Measurements from ENCODE around the gene BRCA1. TPM values are rescaled to one million over a fixed set of nuclear protein-coding genes. Genes with fewer than 3 reads are reported as not detected.

The BRCA1 gene
- total RNA-seq, 3 donors from 2014 or later = 8.8 to 17.4 (median 10.3) TPM

DNA sequence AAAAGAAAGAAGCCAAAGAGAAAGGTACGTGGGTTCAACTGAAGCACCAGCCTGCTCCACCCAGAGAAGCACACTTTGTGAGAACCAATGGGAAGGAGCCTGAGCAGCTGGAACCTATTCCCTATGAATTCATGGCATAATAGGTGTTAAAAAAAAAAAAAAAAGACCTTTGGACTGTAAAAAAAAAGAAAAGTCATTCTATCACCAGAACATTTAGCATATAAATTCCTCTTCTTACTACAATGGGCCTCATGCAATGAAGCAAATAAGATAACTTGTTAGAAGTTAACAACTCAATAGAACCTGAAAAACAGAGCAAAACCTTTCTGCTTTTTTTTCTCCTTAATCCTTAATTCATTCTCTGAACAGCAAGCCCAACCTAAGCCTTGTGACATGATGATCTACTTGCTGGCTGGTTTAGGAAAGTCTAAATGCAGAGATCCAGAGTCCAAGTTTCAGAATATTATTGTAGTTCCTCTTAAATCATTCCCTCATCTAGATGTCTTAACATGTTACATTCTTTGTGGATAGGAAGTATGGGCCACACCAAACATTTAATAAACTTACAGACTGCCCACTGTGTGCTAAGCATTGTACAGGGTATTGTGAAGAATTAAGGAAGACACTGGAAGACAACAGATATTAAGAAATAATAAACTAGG, 45.4 kb downstream of the BRCA1 start:
- ATAC-seq (peak; percentile 76), DNase-seq (peak in 1 of 3 donors; percentile 46)
- Histone ChIP-seq H3K4me3 (no peak overlapping the region), H3K4me1 (ENCODE audit: low read depth) (peaks cover 3% of the 10 kb centered on the region), H3K9me3 (no peaks in the 10 kb centered on the region), H3K36me3 (ENCODE audit: low read depth) (no peaks in the 10 kb centered on the region)
- intact Hi-C loops (cut with DNase I, micrococcal nuclease) = no loop called here
- TF ChIP-seq, protein P1, sequence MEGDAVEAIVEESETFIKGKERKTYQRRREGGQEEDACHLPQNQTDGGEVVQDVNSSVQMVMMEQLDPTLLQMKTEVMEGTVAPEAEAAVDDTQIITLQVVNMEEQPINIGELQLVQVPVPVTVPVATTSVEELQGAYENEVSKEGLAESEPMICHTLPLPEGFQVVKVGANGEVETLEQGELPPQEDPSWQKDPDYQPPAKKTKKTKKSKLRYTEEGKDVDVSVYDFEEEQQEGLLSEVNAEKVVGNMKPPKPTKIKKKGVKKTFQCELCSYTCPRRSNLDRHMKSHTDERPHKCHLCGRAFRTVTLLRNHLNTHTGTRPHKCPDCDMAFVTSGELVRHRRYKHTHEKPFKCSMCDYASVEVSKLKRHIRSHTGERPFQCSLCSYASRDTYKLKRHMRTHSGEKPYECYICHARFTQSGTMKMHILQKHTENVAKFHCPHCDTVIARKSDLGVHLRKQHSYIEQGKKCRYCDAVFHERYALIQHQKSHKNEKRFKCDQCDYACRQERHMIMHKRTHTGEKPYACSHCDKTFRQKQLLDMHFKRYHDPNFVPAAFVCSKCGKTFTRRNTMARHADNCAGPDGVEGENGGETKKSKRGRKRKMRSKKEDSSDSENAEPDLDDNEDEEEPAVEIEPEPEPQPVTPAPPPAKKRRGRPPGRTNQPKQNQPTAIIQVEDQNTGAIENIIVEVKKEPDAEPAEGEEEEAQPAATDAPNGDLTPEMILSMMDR (IDR thresholded peaks at IDR 0.05) = no peak

DNA sequence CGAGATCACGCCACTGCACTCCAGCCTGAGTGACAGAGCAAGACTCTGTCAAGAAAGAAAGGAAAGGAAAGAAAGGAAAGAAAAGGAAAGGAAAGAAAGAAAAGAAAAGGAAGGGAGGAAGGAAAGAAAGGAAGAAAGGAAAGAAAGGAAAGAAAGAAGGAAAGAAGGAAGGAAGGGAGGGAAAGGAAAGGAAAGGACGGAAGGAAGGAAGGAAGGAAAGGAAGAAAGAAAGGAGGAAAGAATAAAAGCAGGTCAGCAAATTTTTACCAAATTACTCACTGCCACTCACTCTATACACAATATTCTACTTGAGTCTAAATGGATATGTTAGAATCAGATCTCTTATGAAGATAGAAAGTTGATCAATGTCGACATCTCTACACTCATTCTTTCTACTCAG, 50.3 kb downstream of the BRCA1 start:
- H3K36me3 ChIP-seq (ENCODE audit: low read depth) = no peaks in the 10 kb centered on the region
- no peak for DNase-seq

GRCh38 chr17:43070872-43071271, 54.3 kb downstream of the BRCA1 start:
- TF ChIP-seq, protein P1 (IDR thresholded peaks at IDR 0.05) = no peak
- no peak for ATAC-seq
- Histone ChIP-seq H3K4me3 (no peak overlapping the region), H3K4me1 (ENCODE audit: low read depth) (no peaks in the 10 kb centered on the region), H3K36me3 (ENCODE audit: low read depth) (no peaks in the 10 kb centered on the region), H3K9me3 (no peaks in the 10 kb centered on the region)
- no peak for DNase-seq
- intact Hi-C loops (cut with DNase I, micrococcal nuclease) = no loop called here

More for the DNA sequence above, 50.3 kb downstream of the BRCA1 start:
- peaks cover 3% of the 10 kb centered on the region for H3K4me1 ChIP-seq (ENCODE audit: low read depth)
- H3K4me3 ChIP-seq = no peak overlapping the region
- no peak for ATAC-seq
- intact Hi-C loops (cut with DNase I, micrococcal nuclease) = no loop called here
- no peaks in the 10 kb centered on the region for H3K9me3 ChIP-seq
- TF ChIP-seq, protein P1 (IDR thresholded peaks at IDR 0.05) = no peak

GRCh38 chr17:43070257-43070656, 54.9 kb downstream of the BRCA1 start:
- intact Hi-C loops (cut with DNase I, micrococcal nuclease) = no loop called here
- Histone ChIP-seq H3K4me1 (ENCODE audit: low read depth) (no peaks in the 10 kb centered on the region), H3K4me3 (no peak overlapping the region), H3K36me3 (ENCODE audit: low read depth) (no peaks in the 10 kb centered on the region), H3K9me3 (no peaks in the 10 kb centered on the region)
- TF ChIP-seq, protein P1 (IDR thresholded peaks at IDR 0.05) = no peak
- no peak for DNase-seq
- ATAC-seq = no peak

DNA sequence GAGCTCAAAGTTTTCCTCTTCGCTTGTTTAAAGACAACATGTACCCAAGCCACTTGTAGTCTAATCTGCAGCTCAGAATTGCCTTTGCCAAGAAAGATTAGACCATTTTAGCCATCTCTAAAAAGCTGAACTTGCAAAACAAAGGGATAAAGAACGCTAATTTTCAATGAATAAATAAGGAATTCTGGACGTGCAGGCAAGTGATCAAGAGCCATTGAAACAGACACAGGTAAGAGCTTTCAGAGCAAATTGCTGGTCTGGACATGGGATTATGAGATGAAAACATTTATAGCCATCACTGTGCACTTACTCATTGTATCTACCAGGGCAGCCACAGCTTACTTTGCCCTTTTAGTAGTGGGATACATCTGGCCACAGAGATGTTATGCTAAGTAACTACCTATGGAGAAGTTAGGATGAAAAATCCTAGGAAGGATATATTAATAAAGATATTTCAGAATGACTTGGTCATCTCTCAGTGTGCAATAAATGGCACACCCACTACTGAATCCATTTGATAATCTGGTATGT, 55.7 kb downstream of the BRCA1 start:
- Histone ChIP-seq H3K4me1 (ENCODE audit: low read depth) (no peaks in the 10 kb centered on the region), H3K4me3 (no peak overlapping the region), H3K9me3 (no peaks in the 10 kb centered on the region), H3K36me3 (ENCODE audit: low read depth) (no peaks in the 10 kb centered on the region)
- TF ChIP-seq, protein P1 (IDR thresholded peaks at IDR 0.05) = no peak
- DNase-seq = no peak
- no peak for ATAC-seq
- intact Hi-C loops (cut with DNase I, micrococcal nuclease) = no loop called here

All from mucosa of descending colon (tissue), 3 donors.